Hematopoietic multipotent progenitor cell treated with erythropoietin and hydrocortisone succinate and interleukin-3 and kit ligand, for 17 days (in vitro differentiated cells): ENCODE measurements around the gene ANKH.

Experiments
- DNase-seq: peaks from one replicate; pipeline ENCODE4 v3.0.0-alpha.2; 2015; ENCODE audit warnings: low spot score

ANKH gene

GRCh38 chr5:14663734-14664269 lies 207.8 kb downstream of the ANKH start:
- DNase-seq, result no peak

GRCh38 chr5:14662721-14663260 lies 208.8 kb downstream of the ANKH start:
- DNase-seq, result no peak

DNA sequence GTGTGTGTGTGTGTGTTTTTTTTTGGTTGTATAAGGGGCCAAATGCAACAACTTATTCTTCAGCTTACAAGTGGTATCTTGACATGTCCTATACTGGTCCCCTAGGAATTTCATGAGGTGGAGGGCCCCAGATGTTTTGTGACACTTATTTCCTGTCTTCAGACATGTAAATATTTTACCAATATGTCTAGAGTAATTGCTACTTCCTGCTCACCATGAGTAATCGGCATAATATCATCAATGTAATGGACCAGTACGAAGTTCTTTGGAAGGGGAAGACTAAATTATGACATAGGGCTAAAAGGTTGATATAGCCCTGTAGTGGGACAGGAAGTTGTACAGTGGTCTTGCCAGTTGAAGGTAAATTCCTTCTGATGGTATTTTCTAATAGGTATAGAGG lies 210.7 kb downstream of the ANKH start:
- DNase-seq, result no peak

DNA sequence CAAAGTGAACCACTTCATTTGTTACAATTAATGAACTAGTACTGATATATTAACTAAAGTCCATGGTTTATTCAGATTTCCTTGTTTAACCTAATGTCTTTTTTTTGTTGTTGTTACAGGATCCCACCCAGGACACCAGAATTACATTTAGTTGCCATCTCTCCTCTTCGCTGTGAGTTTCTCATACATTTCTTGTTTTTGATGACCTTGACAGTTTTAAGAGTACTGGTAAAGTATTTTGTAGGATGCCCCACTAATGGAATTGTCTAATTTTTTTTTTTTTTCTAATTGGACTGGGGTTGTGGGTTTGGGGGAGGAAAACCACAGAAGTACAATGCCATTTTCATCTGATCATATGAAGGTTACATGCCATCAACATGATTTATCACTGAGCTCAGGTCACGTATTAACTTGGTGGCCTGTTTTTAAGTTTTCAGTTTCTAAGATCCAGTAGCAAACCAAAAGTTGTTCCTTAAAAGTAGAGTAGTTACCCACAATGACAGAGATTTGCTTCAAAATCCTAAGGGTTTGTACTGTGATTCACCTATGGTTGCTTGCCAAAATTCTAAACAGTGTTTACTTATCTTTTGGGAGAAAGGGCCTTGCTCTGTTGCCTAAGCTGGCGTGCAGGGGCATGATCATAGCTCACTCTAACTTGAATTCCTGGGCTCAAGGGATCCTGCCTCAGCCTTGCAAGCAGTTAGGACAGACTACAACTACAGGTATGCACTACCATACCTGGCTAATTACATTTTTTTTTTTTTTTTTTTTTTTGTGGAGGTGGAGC lies 211.6 kb downstream of the ANKH start:
- no peak for DNase-seq

DNA sequence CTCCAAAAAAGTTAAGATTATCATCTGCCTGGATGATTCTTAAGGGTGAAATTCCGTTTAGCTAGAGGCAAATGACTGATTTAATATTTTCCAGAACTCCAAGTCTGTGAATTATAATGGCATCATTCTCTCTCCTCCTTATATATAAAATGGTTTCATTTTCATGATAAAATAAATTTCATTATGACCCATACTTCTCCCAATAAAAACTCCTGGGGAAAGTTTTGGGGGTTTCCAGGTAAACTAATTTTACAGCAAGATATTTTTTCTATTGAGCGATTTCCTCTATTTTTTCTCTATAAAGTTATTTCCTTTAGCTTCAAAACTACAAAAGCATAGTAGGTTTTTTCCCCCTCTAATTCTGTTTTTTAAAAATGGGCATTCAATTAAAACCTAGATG lies 214.7 kb downstream of the ANKH start:
- no peak for DNase-seq

DNA sequence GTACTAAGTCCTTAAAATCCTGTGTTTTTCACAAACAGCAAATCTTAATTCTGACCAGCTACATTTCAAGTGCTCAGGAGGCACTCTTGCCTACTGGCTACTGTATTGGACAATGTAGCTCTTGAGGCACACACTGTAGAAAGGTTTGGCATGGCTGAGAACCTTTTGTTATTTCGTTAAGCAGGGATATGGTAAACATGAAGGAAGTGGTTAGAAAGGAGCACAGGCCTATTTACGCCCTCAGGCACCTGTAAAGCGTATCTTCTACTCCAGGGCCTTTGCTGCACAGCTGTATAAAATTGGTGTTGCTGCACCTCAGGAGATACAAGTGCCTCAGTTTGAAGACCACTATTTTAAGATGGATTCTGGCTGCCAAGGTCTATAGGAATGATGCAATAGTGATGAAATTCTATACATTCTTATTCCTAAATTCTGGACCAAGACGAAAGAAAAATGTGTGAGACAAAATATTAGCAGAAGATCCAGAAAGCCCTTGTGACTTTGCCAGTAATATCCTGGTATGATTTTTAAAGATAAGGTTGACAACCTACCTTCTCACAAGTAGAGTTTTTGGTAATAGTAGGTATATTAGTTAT lies 216.3 kb downstream of the ANKH start:
- DNase-seq, result no peak
